A549 (cell line): ENCODE measurements around the gene NFIA. TPM values are rescaled to one million over a fixed set of nuclear protein-coding genes. Genes with fewer than 3 reads are reported as not detected.

Experiments
- ATAC-seq, 2 experiments: fragments of 200-7000 bp in 1 of 2; fragments of >200 bp in 1 of 2; cut with Nextera tagmentation in 1 of 2; cut with Tn5 transposase in 1 of 2; 3 replicates each; pipeline versions ENCODE4 v1.8.0 to v1.9.1; 2018 to 2020; ENCODE audit warnings: mild to moderate bottlenecking in 1 of 2, moderate library complexity in 1 of 2
- CTCF ChIA-PET: fragments of 300-600 bp; sonication (Branson Sonifier 250); formaldehyde crosslinking; extraction: SDS; loops from one replicate; lab custom pipeline; 2021; ENCODE audit warnings: antibody characterized with exemption, inconsistent platforms; lab: Yijun Ruan, JAX
- POLR2A ChIA-PET: fragments of 350-600 bp; formaldehyde crosslinking; extraction: SDS; loops from one replicate; lab custom pipeline; 2021; ENCODE audit warnings: antibody characterized with exemption, inconsistent platforms; lab: Yijun Ruan, JAX
- DNase-seq, 2 experiments: peaks; one replicate each; pipeline versions ENCODE4 v3.0.0 to v3.0.0-alpha.2; 2011 to 2016; ENCODE audit warnings: low read depth in 1 of 2, low spot score in 1 of 2
- FAIRE-seq: peaks from 2 replicates; lab custom pipeline; 2011; peaks lifted over from hg19 to GRCh38; lab: Jason Lieb, UNC
- H3K27ac ChIP-seq, 2 experiments: fragments of >200 bp; sonication (Bioruptor Twin); formaldehyde crosslinking; 3 replicates each; pipeline ENCODE4 v1.5.1; 2016 to 2017
- H3K4me1 ChIP-seq: fragments of >200 bp; sonication (Bioruptor Twin); formaldehyde crosslinking; 3 replicates; pipeline ENCODE4 v1.6.1; 2016
- H3K4me2 ChIP-seq: fragments of >200 bp; sonication (Bioruptor Twin); formaldehyde crosslinking; 3 replicates; pipeline ENCODE4 v1.6.1; 2016
- H3K4me3 ChIP-seq: fragments of >200 bp; sonication (Bioruptor Twin); formaldehyde crosslinking; 3 replicates; pipeline ENCODE4 v1.5.1; 2016
- H3K9me3 ChIP-seq: fragments of >200 bp; sonication (Bioruptor Twin); formaldehyde crosslinking; 3 replicates; pipeline ENCODE4 v1.6.1; 2016
- ATOH8 ChIP-seq: fragments of 250-450 bp; sonication (Bioruptor Pico); IDR thresholded peaks from 2 replicates; pipeline ENCODE4 v1.5.0; 2020; ENCODE audit warnings: low read depth, mild to moderate bottlenecking, moderate library complexity
- BHLHE40 ChIP-seq: IDR thresholded peaks from 2 replicates; pipeline ENCODE4 v1.6.1; 2012; ENCODE audit warnings: low read depth, low read length, inconsistent platforms
- CBX2 ChIP-seq: fragments of 200-600 bp; sonication (generic); IDR thresholded peaks from 2 replicates; pipeline ENCODE4 v1.6.1; 2016; ENCODE audit warnings: low read depth, mild to moderate bottlenecking, borderline replicate concordance
- CHD4 ChIP-seq: fragments of 200-600 bp; sonication (generic); IDR thresholded peaks from 2 replicates; pipeline ENCODE4 v1.6.1; 2016; ENCODE audit warnings: antibody characterized with exemption, mild to moderate bottlenecking, borderline replicate concordance
- CTCF ChIP-seq: fragments of >200 bp; sonication (Bioruptor Twin); formaldehyde crosslinking; IDR thresholded peaks from 3 replicates; pipeline ENCODE4 v1.5.1; 2016
- EHMT2 ChIP-seq: fragments of 200-600 bp; sonication (generic); IDR thresholded peaks from 2 replicates; pipeline ENCODE4 v1.6.1; 2016; ENCODE audit warnings: antibody characterized with exemption, low read depth, mild to moderate bottlenecking, moderate library complexity
- EP300 ChIP-seq, 2 experiments: fragments of >200 bp; sonication (Bioruptor Twin); formaldehyde crosslinking; IDR thresholded peaks; 2 replicates in 1 of 2; 3 replicates in 1 of 2; pipeline ENCODE4 v1.6.1; 2016 to 2017
- HOXB13 ChIP-seq: fragments of 250-450 bp; sonication (Bioruptor Pico); IDR thresholded peaks from 2 replicates; pipeline ENCODE4 v1.5.0; 2020; ENCODE audit warnings: low read depth, mild to moderate bottlenecking, moderate library complexity
- JUNB ChIP-seq: fragments of >200 bp; sonication (Bioruptor Twin); formaldehyde crosslinking; IDR thresholded peaks from 2 replicates; pipeline ENCODE4 v1.6.1; 2016
- KDM5A ChIP-seq: fragments of 200-600 bp; sonication (generic); IDR thresholded peaks from 2 replicates; pipeline ENCODE4 v1.6.1; 2016; ENCODE audit warnings: antibody characterized with exemption, mild to moderate bottlenecking
- MAZ ChIP-seq: fragments of 150-350 bp; IDR thresholded peaks from 2 replicates; pipeline ENCODE4 v1.6.1; 2014; ENCODE audit warnings: antibody characterized with exemption, low read depth, low read length, borderline replicate concordance
- NFE2L2 ChIP-seq: fragments of 150-350 bp; conservative IDR thresholded peaks from 2 replicates; pipeline ENCODE4 v1.6.1; 2014; ENCODE audit warnings: low read length
- NPAS2 ChIP-seq: fragments of 250-450 bp; sonication (Bioruptor Pico); IDR thresholded peaks from 2 replicates; pipeline ENCODE4 v1.8.0; 2022; ENCODE audit warnings: mild to moderate bottlenecking, moderate library complexity, borderline replicate concordance
- REST ChIP-seq: fragments of 200-600 bp; sonication (generic); IDR thresholded peaks from 2 replicates; pipeline ENCODE4 v1.6.1; 2016; ENCODE audit warnings: antibody characterized with exemption, mild to moderate bottlenecking, moderate library complexity
- TP53 ChIP-seq: fragments of 250-450 bp; sonication (Bioruptor Pico); IDR thresholded peaks from 2 replicates; pipeline ENCODE4 v1.5.0; 2021; ENCODE audit warnings: mild to moderate bottlenecking, moderate library complexity
- USF2 ChIP-seq: fragments of 450-650 bp; IDR thresholded peaks from 2 replicates; pipeline ENCODE4 v1.6.1; 2014; ENCODE audit warnings: antibody characterized with exemption
- ZC3H11A ChIP-seq: fragments of 450-650 bp; IDR thresholded peaks from 2 replicates; pipeline ENCODE4 v1.6.1; 2014; ENCODE audit warnings: antibody characterized with exemption, mild to moderate bottlenecking
- WGBS: methylation state at CpG from one replicate; pipeline ENCODE4 v1.1.6; 2017; ENCODE audit errors: missing lambda C conversion rate; 5-methylcytosine and 5-hydroxymethylcytosine counted together
- polyA plus RNA-seq, 4 experiments: library from polyadenylated mRNA; depleted of rRNA in 3 of 4; stranded (reverse); fragments of >200 nt; fragmentation: RNase III in 1 of 4; extraction: RNeasy Plus Mini Kit Qiagen cat#74134 plus additional on column Dnase treatment in 1 of 4; gene quantifications; 2 replicates in 3 of 4; 3 replicates in 1 of 4; pipeline ENCODE4 v1.2.3, GENCODE V29; 2011 to 2017

NFIA gene
- polyA plus RNA-seq, 2 of the 4 experiments (the other 2 are of a cell fraction) = 6.5 to 25.8 TPM

GRCh38 chr1:61419657-61420056 is 337.3 kb downstream of the NFIA start:
- Histone ChIP-seq H3K4me2 (no peak overlapping the region), H3K9me3 (no peaks in the 10 kb centered on the region), H3K27ac (no peak overlapping the region), H3K4me3 (no peak overlapping the region), H3K4me1 (no peaks in the 10 kb centered on the region)
- no peak for ATAC-seq
- 89% methylated on average over 5 of the region's 5 CpGs for WGBS
- ChIA-PET CTCF (no interaction called here), POLR2A (no interaction called here)
- TF ChIP-seq HOXB13 (CRISPR knock-in tag) = no peak
- no peak for TF ChIP-seq ATOH8 (CRISPR knock-in tag)
- TF ChIP-seq BHLHE40 = no peak
- no peak for TF ChIP-seq CTCF
- TF ChIP-seq NPAS2 (CRISPR knock-in tag) = no peak
- no peak for TF ChIP-seq EHMT2
- TF ChIP-seq CBX2 = no peak
- TF ChIP-seq KDM5A = no peak
- no peak for TF ChIP-seq REST
- DNase-seq = no peak
- no peak for FAIRE-seq

- H3K4me2 ChIP-seq = no peak overlapping the region
- no peak overlapping the region for H3K4me3 ChIP-seq
- H3K4me1 ChIP-seq = no peaks in the 10 kb centered on the region
- H3K27ac ChIP-seq = no peak overlapping the region
- 88% methylated on average over 3 of the region's 3 CpGs for WGBS
- FAIRE-seq (no peak), ATAC-seq (no peak), DNase-seq (no peak)
- ChIA-PET POLR2A (no interaction called here), CTCF (no interaction called here)
- H3K9me3 ChIP-seq = no peaks in the 10 kb centered on the region
- TF ChIP-seq CTCF = no peak
- no peak for TF ChIP-seq CHD4
- no peak for TF ChIP-seq ATOH8 (CRISPR knock-in tag)
- TF ChIP-seq USF2 = no peak
- TF ChIP-seq JUNB = no peak
- no peak for TF ChIP-seq TP53 (CRISPR knock-in tag)
- no peak for TF ChIP-seq NPAS2 (CRISPR knock-in tag)
- no peak for TF ChIP-seq EP300 (IDR thresholded peaks at IDR 0.05)
- no peak for TF ChIP-seq ZC3H11A
- no peak for TF ChIP-seq CBX2
- no peak for TF ChIP-seq MAZ
- no peak for TF ChIP-seq NFE2L2
Observed at GRCh38 chr1:61420243-61420642, 337.9 kb downstream of the NFIA start.
